ENCODE measurements around the gene TSC2.
"Not testable (repeated sequence)": the region's sequence is repeated elsewhere in the genome, so short reads cannot be mapped to it uniquely, and the experiment has no call there.

TSC2 gene

GRCh38 chr16:2009791-2010510 is 37.8 kb upstream of the TSC2 start, which contains the start of gene ZNF598:
Gene ZNF598 (minus strand): TSS chr16:2009821.
- peak; percentile 93 to 97 (median 95) for DNase-seq

GRCh38 chr16:2011726-2012125 is 36.1 kb upstream of the TSC2 start:
- DNase-seq, result not testable (repeated sequence)

GRCh38 chr16:2013527-2013926 is 34.3 kb upstream of the TSC2 start:
- no peak for DNase-seq

- peak; percentile 28 to 72 (median 56) for DNase-seq
These were observed 32.5 kb upstream of the TSC2 start for GRCh38 chr16:2015117-2015946.

GRCh38 chr16:2015947-2016208 is 31.9 kb upstream of the TSC2 start:
- no peak for DNase-seq

GRCh38 chr16:2016407-2016922 is 31.3 kb upstream of the TSC2 start:
- peak in 1 of 4 experiments; percentile 47 for DNase-seq

GRCh38 chr16:2019518-2019920 is 28.3 kb upstream of the TSC2 start, which contains the start of gene NPW:
Gene NPW (plus strand): TSS chr16:2019785.
- DNase-seq, result peak in 2 of 4 experiments; percentile 10 to 40

GRCh38 chr16:2019921-2020831 is 27.6 kb upstream of the TSC2 start:
- peak in 2 of 4 experiments; percentile 15 to 32 for DNase-seq

- peak in 3 of 4 experiments; percentile 38 to 61 (median 53) for DNase-seq
These were observed 25.1 kb upstream of the TSC2 start for GRCh38 chr16:2022723-2023091.

- peak; percentile 92 to 97 (median 96) for DNase-seq
These were observed 24.4 kb upstream of the TSC2 start for GRCh38 chr16:2023092-2024031.

- DNase-seq, result no peak
These were observed 23.8 kb upstream of the TSC2 start for GRCh38 chr16:2024032-2024420.

- DNase-seq, result no peak
These were observed 22.5 kb upstream of the TSC2 start for GRCh38 chr16:2025251-2025650.

- no peak for DNase-seq
These were observed 21.8 kb upstream of the TSC2 start for GRCh38 chr16:2025878-2026460.

GRCh38 chr16:2026461-2027023 is 21.2 kb upstream of the TSC2 start, which contains the start of gene NHERF2:
Gene NHERF2 (plus strand): TSS chr16:2026902. CDS start chr16:2027006, 104 bp downstream.
- peak in 2 of 4 experiments; percentile 58 to 61 for DNase-seq

GRCh38 chr16:2027024-2028010 is 20.5 kb upstream of the TSC2 start:
- no peak for DNase-seq

GRCh38 chr16:2028146-2028545 is 19.6 kb upstream of the TSC2 start:
- no peak for DNase-seq

GRCh38 chr16:2028620-2029220 is 19.1 kb upstream of the TSC2 start:
- no peak for DNase-seq

- DNase-seq, result no peak
These were observed 18.4 kb upstream of the TSC2 start for GRCh38 chr16:2029350-2029749.

GRCh38 chr16:2030036-2030435 is 17.7 kb upstream of the TSC2 start:
- no peak for DNase-seq
